Measurements from ENCODE around the gene GUK1.

- no peak for TF ChIP-seq POLR2AphosphoS5 (IDR thresholded peaks at IDR 0.05; ENCODE audit: borderline replicate concordance, low read depth, low read length)
- TF ChIP-seq EZH2 (IDR thresholded peaks at IDR 0.05), result no peak
- no peak for TF ChIP-seq FOXP2 (optimal IDR thresholded peaks at IDR 0.05; ENCODE audit: control extremely low read depth, extremely low read length, insufficient read depth)
Observed at GRCh38 chr1:228144193-228144992, 4.3 kb downstream of the GUK1 start.

Measured in SK-N-MC (cell line).